SU-DHL-6 (cell line): ENCODE data around the gene CINP.

Source experiments
- EZH2phosphoT487 ChIP-seq: fragments of 200-600 bp; sonication (generic), shearing (Covaris generic); conservative IDR thresholded peaks from 2 replicates; pipeline ENCODE4 v1.6.1; 2018; ENCODE audit warnings: mild to moderate bottlenecking, antibody characterized with exemption, low read length, moderate library complexity, mixed read lengths
- TF ChIP-seq, protein P1 (sequence below): fragments of 200-600 bp; sonication (generic); IDR thresholded peaks from one replicate; pipeline ENCODE4 v1.5.1; 2017; ENCODE audit warnings: antibody characterized with exemption, mild to moderate bottlenecking, low read length, moderate library complexity; ENCODE audit not compliant: insufficient read depth, poor library complexity, severe bottlenecking

DNA sequence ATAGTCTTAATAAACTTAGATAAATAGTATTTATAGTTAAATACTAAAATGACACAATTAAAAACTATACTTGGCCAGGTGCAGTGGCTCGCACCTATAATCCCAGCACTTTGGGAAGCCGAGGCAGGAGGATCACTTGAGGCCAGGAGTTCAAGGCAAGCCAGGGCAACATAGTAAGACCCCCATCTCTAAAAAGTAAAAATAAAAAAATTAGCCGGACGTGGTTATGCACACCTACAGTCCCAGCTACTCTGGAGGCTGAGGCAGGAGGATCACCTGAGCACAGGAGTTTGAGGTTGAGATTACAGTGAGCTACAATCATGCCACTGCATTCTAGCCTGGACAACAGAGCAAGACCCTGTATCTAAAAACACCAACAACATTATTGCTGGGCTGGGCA, 16.0 kb downstream of the CINP start:
- TF ChIP-seq, protein P1, sequence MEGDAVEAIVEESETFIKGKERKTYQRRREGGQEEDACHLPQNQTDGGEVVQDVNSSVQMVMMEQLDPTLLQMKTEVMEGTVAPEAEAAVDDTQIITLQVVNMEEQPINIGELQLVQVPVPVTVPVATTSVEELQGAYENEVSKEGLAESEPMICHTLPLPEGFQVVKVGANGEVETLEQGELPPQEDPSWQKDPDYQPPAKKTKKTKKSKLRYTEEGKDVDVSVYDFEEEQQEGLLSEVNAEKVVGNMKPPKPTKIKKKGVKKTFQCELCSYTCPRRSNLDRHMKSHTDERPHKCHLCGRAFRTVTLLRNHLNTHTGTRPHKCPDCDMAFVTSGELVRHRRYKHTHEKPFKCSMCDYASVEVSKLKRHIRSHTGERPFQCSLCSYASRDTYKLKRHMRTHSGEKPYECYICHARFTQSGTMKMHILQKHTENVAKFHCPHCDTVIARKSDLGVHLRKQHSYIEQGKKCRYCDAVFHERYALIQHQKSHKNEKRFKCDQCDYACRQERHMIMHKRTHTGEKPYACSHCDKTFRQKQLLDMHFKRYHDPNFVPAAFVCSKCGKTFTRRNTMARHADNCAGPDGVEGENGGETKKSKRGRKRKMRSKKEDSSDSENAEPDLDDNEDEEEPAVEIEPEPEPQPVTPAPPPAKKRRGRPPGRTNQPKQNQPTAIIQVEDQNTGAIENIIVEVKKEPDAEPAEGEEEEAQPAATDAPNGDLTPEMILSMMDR = no peak
- no peak for TF ChIP-seq EZH2phosphoT487
